ENCODE data around the gene ANO10.
"Not testable (repeated sequence)": the region's sequence is repeated elsewhere in the genome, so short reads cannot be mapped to it uniquely, and the experiment has no call there.

GRCh38 chr3:43661376-43661775 lies 39.6 kb upstream of the ANO10 start:
- TF ChIP-seq CTCF, POLR2A, EP300, POLR2AphosphoS5 (IDR thresholded peaks at IDR 0.05): not testable (repeated sequence)

Measured in stomach (tissue), 4 donors.